HepG2 (cell line): ENCODE measurements around the gene SRCAP. TPM values are rescaled to one million over a fixed set of nuclear protein-coding genes. Genes with fewer than 3 reads are reported as not detected.
A peak's percentile ranks its signal among the peaks of the same experiment; 100 is the strongest.

ENCODE experiments used
- ARID3A ChIP-seq: IDR thresholded peaks from 2 replicates; pipeline ENCODE4 v1.6.1; 2012; ENCODE audit warnings: low read depth, low read length, improper control_type of control experiment
- CBFB ChIP-seq: sonication (generic); formaldehyde crosslinking; IDR thresholded peaks from 2 replicates; pipeline ENCODE4 v1.4.0; 2020; ENCODE audit warnings: missing genetic modification reagents
- FOXM1 ChIP-seq: sonication (generic); formaldehyde crosslinking; IDR thresholded peaks from 2 replicates; pipeline ENCODE4 v1.5.0; 2020; ENCODE audit warnings: missing genetic modification reagents
- KDM4B ChIP-seq: sonication (generic); formaldehyde crosslinking; IDR thresholded peaks from 2 replicates; pipeline ENCODE4 v1.4.0; 2020; ENCODE audit warnings: missing genetic modification reagents
- NRL ChIP-seq: sonication (generic); formaldehyde crosslinking; IDR thresholded peaks from 2 replicates; pipeline ENCODE4 v1.5.0; 2020; ENCODE audit warnings: missing genetic modification reagents, mild to moderate bottlenecking, moderate library complexity, borderline replicate concordance
- REXO4 ChIP-seq: sonication (generic); formaldehyde crosslinking; IDR thresholded peaks from 2 replicates; pipeline ENCODE4 v1.8.0; 2022; ENCODE audit warnings: missing genetic modification reagents, mild to moderate bottlenecking, borderline replicate concordance
- SMYD3 ChIP-seq: sonication (generic); formaldehyde crosslinking; IDR thresholded peaks from 2 replicates; pipeline ENCODE4 v1.8.1; 2023; ENCODE audit warnings: mild to moderate bottlenecking, missing genetic modification reagents
- SOX13 ChIP-seq, 3 experiments: fragments of 450-650 bp in 1 of 3; sonication (generic) in 1 of 3; formaldehyde crosslinking in 1 of 3; IDR thresholded peaks in 2 of 3; conservative IDR thresholded peaks in 1 of 3; 2 replicates each; pipeline versions ENCODE4 v1.5.0 to v1.6.1; 2016 to 2020; ENCODE audit warnings: antibody characterized with exemption in 1 of 3, mild to moderate bottlenecking in 1 of 3, missing compliant biosample characterization in 1 of 3, missing genetic modification reagents in 1 of 3, moderate library complexity in 1 of 3
- TFDP2 ChIP-seq: sonication (generic); formaldehyde crosslinking; IDR thresholded peaks from 2 replicates; pipeline ENCODE4 v1.4.0; 2020; ENCODE audit warnings: missing genetic modification reagents
- ZBTB4 ChIP-seq: sonication (generic); formaldehyde crosslinking; IDR thresholded peaks from 2 replicates; pipeline ENCODE4 v1.4.0; 2020; ENCODE audit warnings: missing genetic modification reagents, mild to moderate bottlenecking, borderline replicate concordance
- ZFP36 ChIP-seq: fragments of 150-350 bp; IDR thresholded peaks from 2 replicates; pipeline ENCODE4 v1.6.1; 2018; ENCODE audit warnings: borderline replicate concordance, low read length, low read depth; ENCODE audit not compliant: partially characterized antibody
- ZFP36L1 ChIP-seq: sonication (generic); formaldehyde crosslinking; IDR thresholded peaks from 2 replicates; pipeline ENCODE4 v1.8.0; 2022; ENCODE audit warnings: mild to moderate bottlenecking, missing genetic modification reagents, moderate library complexity
- ZNF230 ChIP-seq: sonication (generic); formaldehyde crosslinking; IDR thresholded peaks from 2 replicates; pipeline ENCODE4 v1.4.0; 2020; ENCODE audit warnings: mild to moderate bottlenecking, missing genetic modification reagents
- ZNF780A ChIP-seq: sonication (generic); formaldehyde crosslinking; IDR thresholded peaks from 2 replicates; pipeline ENCODE4 v1.8.0; 2022; ENCODE audit warnings: mild to moderate bottlenecking, missing genetic modification reagents, moderate library complexity
- ZSCAN21 ChIP-seq: sonication (generic); formaldehyde crosslinking; IDR thresholded peaks from 2 replicates; pipeline ENCODE4 v1.8.0; 2022; ENCODE audit warnings: mild to moderate bottlenecking, missing genetic modification reagents, moderate library complexity, borderline replicate concordance
- polyA plus RNA-seq, 8 experiments: library from polyadenylated mRNA; depleted of rRNA in 3 of 8; stranded (reverse) in 7 of 8; unstranded in 1 of 8; fragments of >200 nt; fragmentation: Illumina TruSeq in 4 of 8; extraction: Trizol in 4 of 8; gene quantifications; 2 replicates each; pipeline versions ENCODE4 v1.2.1 to v1.2.3, GENCODE V29; 2011 to 2016; ENCODE audit warnings: low read depth in 4 of 8, missing spikeins in 1 of 8, mixed read lengths in 1 of 8; ENCODE audit not compliant: insufficient read depth in 1 of 8
- total RNA-seq, 5 experiments: library from RNA; depleted of rRNA; stranded (reverse); fragments of >200 nt; fragmentation: Illumina TruSeq; extraction: Trizol; gene quantifications; 2 replicates each; pipeline ENCODE4 v1.2.3, GENCODE V29; 2016; ENCODE audit warnings: low read depth in 1 of 5
- TF ChIP-seq, protein P1 (sequence below), 2 experiments: fragments of 450-650 bp in 1 of 2; sonication (generic) in 1 of 2; formaldehyde crosslinking; IDR thresholded peaks; 2 replicates each; pipeline versions ENCODE4 v1.5.0 to v1.8.0; 2020 to 2022; ENCODE audit warnings: mild to moderate bottlenecking in 1 of 2, missing genetic modification reagents in 1 of 2
- TF ChIP-seq, protein P2 (sequence below): sonication (generic); formaldehyde crosslinking; IDR thresholded peaks from 2 replicates; pipeline ENCODE4 v1.5.0; 2020; ENCODE audit warnings: missing genetic modification reagents
- TF ChIP-seq, protein P3 (sequence below): sonication (generic); formaldehyde crosslinking; IDR thresholded peaks from 2 replicates; pipeline ENCODE4 v1.8.0; 2022; ENCODE audit warnings: mild to moderate bottlenecking, missing genetic modification reagents; ENCODE audit not compliant: insufficient replicate concordance

SRCAP gene
- total and polyA plus RNA-seq, 2 of the 13 experiments (the other 11 are each of a cell fraction or from before 2014, with no cell fraction given): 4.9 to 9.0 TPM

DNA sequence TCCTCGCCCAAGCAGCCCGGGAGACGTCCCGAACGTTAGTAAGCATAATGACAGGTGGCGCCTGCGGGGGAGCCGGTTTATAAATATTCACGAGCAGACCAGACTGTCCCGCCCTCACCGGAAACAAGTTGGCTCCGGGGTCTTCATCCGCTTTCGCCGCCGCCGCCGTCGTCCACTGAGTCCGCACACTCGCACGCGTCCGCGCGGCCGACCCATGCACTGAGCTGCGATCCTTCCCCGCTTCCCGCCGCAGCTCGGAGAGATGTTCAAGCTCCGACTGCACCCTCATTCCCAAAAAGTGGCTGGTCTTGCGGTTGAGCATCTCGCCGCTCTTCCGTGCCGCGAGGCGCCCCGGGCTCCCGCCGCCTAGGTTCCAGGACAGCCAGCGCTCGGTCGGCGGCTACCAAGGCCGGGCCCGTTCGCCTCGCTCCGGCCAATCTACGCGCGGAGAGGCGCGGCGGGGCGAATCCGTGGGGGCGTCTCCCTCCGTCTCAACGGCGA lies 62.5 kb downstream of the SRCAP start (continued):
- TF ChIP-seq, protein P1, sequence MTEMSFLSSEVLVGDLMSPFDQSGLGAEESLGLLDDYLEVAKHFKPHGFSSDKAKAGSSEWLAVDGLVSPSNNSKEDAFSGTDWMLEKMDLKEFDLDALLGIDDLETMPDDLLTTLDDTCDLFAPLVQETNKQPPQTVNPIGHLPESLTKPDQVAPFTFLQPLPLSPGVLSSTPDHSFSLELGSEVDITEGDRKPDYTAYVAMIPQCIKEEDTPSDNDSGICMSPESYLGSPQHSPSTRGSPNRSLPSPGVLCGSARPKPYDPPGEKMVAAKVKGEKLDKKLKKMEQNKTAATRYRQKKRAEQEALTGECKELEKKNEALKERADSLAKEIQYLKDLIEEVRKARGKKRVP (CRISPR knock-in tag; IDR thresholded peaks at IDR 0.05): no peak
- TF ChIP-seq ZSCAN21 (CRISPR knock-in tag) (peak; percentile 61; the same call in 1 of the 2 replicates), TFDP2 (no peak), ZBTB4 (CRISPR knock-in tag) (0 out of 2 replicates have a peak, but pooled peaks have one; percentile 41), CBFB (peak; percentile 53; the same call in 1 of the 2 replicates), ZNF230 (CRISPR knock-in tag) (peak; percentile 1; the same call in 1 of the 2 replicates), REXO4 (CRISPR knock-in tag) (peak; percentile 33; the same call in 1 of the 2 replicates), SOX13 (IDR thresholded peaks at IDR 0.05) (no peak), SOX13 (CRISPR knock-in tag; conservative IDR thresholded peaks at IDR 0.05 in 1 of 2, IDR thresholded peaks at IDR 0.05 in 1 of 2) (peak in 1 of 2 experiments; percentile 22; a peak in 2 of 4 replicates), SMYD3 (CRISPR knock-in tag) (peak; percentile 68; the same call in 1 of the 2 replicates), KDM4B (CRISPR knock-in tag) (0 out of 2 replicates have a peak, but pooled peaks have one; percentile 13), FOXM1 (no peak; the same call in 1 of the 2 replicates), ZFP36 (no peak), ARID3A (no peak), ZNF780A (CRISPR knock-in tag) (peak; percentile 52), NRL (no peak; the same call in 1 of the 2 replicates), ZFP36L1 (CRISPR knock-in tag) (peak; percentile 35; the same call in 1 of the 2 replicates)
- TF ChIP-seq, protein P2, sequence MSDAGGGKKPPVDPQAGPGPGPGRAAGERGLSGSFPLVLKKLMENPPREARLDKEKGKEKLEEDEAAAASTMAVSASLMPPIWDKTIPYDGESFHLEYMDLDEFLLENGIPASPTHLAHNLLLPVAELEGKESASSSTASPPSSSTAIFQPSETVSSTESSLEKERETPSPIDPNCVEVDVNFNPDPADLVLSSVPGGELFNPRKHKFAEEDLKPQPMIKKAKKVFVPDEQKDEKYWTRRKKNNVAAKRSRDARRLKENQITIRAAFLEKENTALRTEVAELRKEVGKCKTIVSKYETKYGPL (CRISPR knock-in tag): no peak
- TF ChIP-seq, protein P3, sequence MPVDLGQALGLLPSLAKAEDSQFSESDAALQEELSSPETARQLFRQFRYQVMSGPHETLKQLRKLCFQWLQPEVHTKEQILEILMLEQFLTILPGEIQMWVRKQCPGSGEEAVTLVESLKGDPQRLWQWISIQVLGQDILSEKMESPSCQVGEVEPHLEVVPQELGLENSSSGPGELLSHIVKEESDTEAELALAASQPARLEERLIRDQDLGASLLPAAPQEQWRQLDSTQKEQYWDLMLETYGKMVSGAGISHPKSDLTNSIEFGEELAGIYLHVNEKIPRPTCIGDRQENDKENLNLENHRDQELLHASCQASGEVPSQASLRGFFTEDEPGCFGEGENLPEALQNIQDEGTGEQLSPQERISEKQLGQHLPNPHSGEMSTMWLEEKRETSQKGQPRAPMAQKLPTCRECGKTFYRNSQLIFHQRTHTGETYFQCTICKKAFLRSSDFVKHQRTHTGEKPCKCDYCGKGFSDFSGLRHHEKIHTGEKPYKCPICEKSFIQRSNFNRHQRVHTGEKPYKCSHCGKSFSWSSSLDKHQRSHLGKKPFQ: peak; percentile 66
